K562 (cell line): Measurements from ENCODE around the gene NSG2. TPM values are rescaled to one million over a fixed set of nuclear protein-coding genes. Genes with fewer than 3 reads are reported as not detected.

Experiments used
- ATAC-seq: fragments of 200-7000 bp; cut with Tn5 transposase; 3 replicates; pipeline ENCODE4 v1.9.1; 2020; ENCODE audit warnings: moderate library complexity
- BruUV-seq: library from RNA; stranded (reverse); fragments of 400-500 nt; replicated peaks from 2 replicates; lab custom pipeline; 2021; lab: Mats Ljungman, UMichigan
- CTCF ChIA-PET: fragments of 300-600 bp; formaldehyde crosslinking; extraction: SDS; loops from one replicate; lab custom pipeline; 2021; ENCODE audit warnings: low intra/inter-chr PET ratio; lab: Yijun Ruan, JAX
- POLR2A ChIA-PET: fragments of 300-600, 350-650 bp; sonication (Branson Sonifier 250); formaldehyde crosslinking; extraction: SDS; loops from one replicate; lab custom pipeline; 2021; ENCODE audit warnings: antibody characterized with exemption, inconsistent platforms; lab: Yijun Ruan, JAX
- DNase-seq, 4 experiments: peaks; one replicate each; pipeline versions ENCODE4 v3.0.0 to v3.0.0-alpha.2; 2011 to 2018; ENCODE audit warnings: low spot score in 3 of 4, mixed read lengths in 3 of 4; ENCODE audit errors: extremely low read depth in 1 of 4
- FAIRE-seq: peaks from 2 replicates; lab custom pipeline; 2011; peaks lifted over from hg19 to GRCh38; lab: Jason Lieb, UNC
- H2AFZ ChIP-seq: 2 replicates; pipeline ENCODE4 v1.6.0; 2011; ENCODE audit warnings: low read depth, low read length, control low read depth, inconsistent platforms
- H3K27ac ChIP-seq: fragments of 200-600 bp; 3 replicates; pipeline ENCODE4 v1.8.0; 2011; ENCODE audit warnings: low read depth, mild to moderate bottlenecking, control low read depth, inconsistent platforms, low read length, moderate library complexity, mixed read lengths; ENCODE audit errors: extremely low read depth
- H3K27me3 ChIP-seq, 2 experiments: fragments of 300-600 bp in 1 of 2; 2 replicates in 1 of 2; 3 replicates in 1 of 2; pipeline versions ENCODE4 v1.6.0 to v1.8.0; 2011; ENCODE audit warnings: inconsistent platforms in 2 of 2, low read length in 2 of 2, mild to moderate bottlenecking in 1 of 2, mixed read lengths in 1 of 2, moderate library complexity in 1 of 2; ENCODE audit not compliant: control insufficient read depth in 2 of 2, insufficient read depth in 2 of 2
- H3K36me3 ChIP-seq: fragments of 300-600 bp; 3 replicates; pipeline ENCODE4 v1.8.0; 2011; ENCODE audit warnings: mild to moderate bottlenecking, low read length, inconsistent platforms; ENCODE audit not compliant: control insufficient read depth, insufficient read depth
- H3K4me1 ChIP-seq, 2 experiments: fragments of 200-600 bp in 1 of 2; replicated peaks in 1 of 2; 2 replicates in 1 of 2; 3 replicates in 1 of 2; pipeline versions ENCODE4 v1.5.1 to v1.8.0; 2011; ENCODE audit warnings: inconsistent platforms in 2 of 2, low read length in 2 of 2, mild to moderate bottlenecking in 1 of 2, mixed read lengths in 1 of 2, moderate library complexity in 1 of 2; ENCODE audit not compliant: control insufficient read depth in 2 of 2, insufficient read depth in 2 of 2
- H3K4me2 ChIP-seq: 2 replicates; pipeline ENCODE4 v1.6.1; 2011; ENCODE audit warnings: low read length, control low read depth, inconsistent platforms, mixed read lengths; ENCODE audit not compliant: insufficient read depth
- H3K4me3 ChIP-seq: fragments of 200-600 bp; sonication (generic), shearing (Covaris generic); 2 replicates; pipeline ENCODE4 v1.5.1; 2016; ENCODE audit warnings: control low read depth, inconsistent platforms
- H3K79me2 ChIP-seq: fragments of 200-600 bp; 3 replicates; pipeline ENCODE4 v1.8.0; 2011; ENCODE audit warnings: low read length, inconsistent platforms; ENCODE audit not compliant: control insufficient read depth, insufficient read depth
- H3K9ac ChIP-seq, 2 experiments: 2 replicates each; pipeline versions ENCODE4 v1.6.0 to v1.6.1; 2011; ENCODE audit warnings: low read depth in 2 of 2, low read length in 2 of 2, control low read depth in 1 of 2, inconsistent platforms in 1 of 2, mild to moderate bottlenecking in 1 of 2, mixed read lengths in 1 of 2; ENCODE audit not compliant: insufficient read depth in 1 of 2
- H3K9me1 ChIP-seq: one replicate; pipeline ENCODE4 v1.6.0; 2011; ENCODE audit warnings: inconsistent platforms, mild to moderate bottlenecking, low read length, moderate library complexity; ENCODE audit not compliant: control insufficient read depth, insufficient read depth
- H3K9me3 ChIP-seq: replicated peaks from 2 replicates; pipeline ENCODE4 v1.5.1; 2011; ENCODE audit warnings: low read depth, low read length, inconsistent platforms; ENCODE audit not compliant: control insufficient read depth, insufficient read depth
- H4K20me1 ChIP-seq: replicated peaks from 2 replicates; pipeline ENCODE4 v1.6.1; 2011; ENCODE audit warnings: low read length, inconsistent platforms, mixed read lengths; ENCODE audit not compliant: control insufficient read depth, insufficient read depth
- DIDO1 ChIP-seq: fragments of 450-650 bp; IDR thresholded peaks from 2 replicates; pipeline ENCODE4 v1.6.1; 2016; ENCODE audit warnings: low read depth, missing biosample characterization, missing genetic modification characterization
- MBD1 ChIP-seq: fragments of 250-450 bp; sonication (Bioruptor Pico); IDR thresholded peaks from 2 replicates; pipeline ENCODE4 v1.8.0; 2022; ENCODE audit warnings: inconsistent platforms
- ZBTB7A ChIP-seq: IDR thresholded peaks from 2 replicates; pipeline ENCODE4 v1.6.1; 2011; ENCODE audit warnings: low read depth, mild to moderate bottlenecking, low read length, moderate library complexity, borderline replicate concordance; ENCODE audit not compliant: control insufficient read depth
- ZNF584 ChIP-seq: fragments of 200-800 bp; sonication (Bioruptor generic); IDR thresholded peaks from 2 replicates; pipeline ENCODE4 v1.6.1; 2016; ENCODE audit warnings: low read depth, mild to moderate bottlenecking, missing genetic modification characterization, missing compliant biosample characterization
- WGBS: fragments of 100-300 bp; shearing (Covaris generic); methylation state at CpG from one replicate; pipeline ENCODE4 v1.1.6; 2016; ENCODE audit warnings: low coverage, mixed read lengths; ENCODE audit not compliant: insufficient coverage; ENCODE audit errors: missing lambda C conversion rate; 5-methylcytosine and 5-hydroxymethylcytosine counted together
- in situ Hi-C: fragments of 300-500 bp; cut with MboI; formaldehyde crosslinking; loops from 4 replicates; pipeline ENCODE4 v1.15.0; 2018; ENCODE audit warnings: inconsistent platforms, mixed read lengths
- intact Hi-C: fragments of 100-400 bp; cut with micrococcal nuclease; formaldehyde crosslinking; loops from 2 replicates; pipeline ENCODE4 v1.14.2; 2022
- polyA plus RNA-seq, 8 experiments: library from polyadenylated mRNA; depleted of rRNA in 4 of 8; stranded (reverse) in 5 of 8; unstranded in 3 of 8; fragments of >200 nt; fragmentation: Nextera tagmentation in 2 of 8; fragmentation: Illumina TruSeq in 1 of 8; extraction: Ambion mirVana in 2 of 8; extraction: Trizol in 1 of 8; gene quantifications; 2 replicates each; pipeline versions ENCODE4 v1.2.1 to v1.2.3, GENCODE V29; 2011 to 2014; ENCODE audit warnings: inconsistent platforms in 1 of 8, missing spikeins in 1 of 8
- total RNA-seq, 7 experiments: library from RNA; depleted of rRNA in 6 of 7; stranded (reverse); fragments of >200 nt in 6 of 7; fragmentation: Illumina TruSeq in 2 of 7; extraction: Trizol in 2 of 7; gene quantifications; 2 replicates each; pipeline versions ENCODE4 v1.2.1 to v1.2.3, GENCODE V29; 2011 to 2021; ENCODE audit warnings: low replicate concordance in 1 of 7

Gene NSG2
- total and polyA plus RNA-seq, 9 of the 15 experiments (the other 6 are each of a cell fraction or from before 2014, with no cell fraction given) = not detected

GRCh38 chr5:174064171-174064570 is 18.7 kb downstream of the NSG2 start:
- H3K79me2 ChIP-seq = no peaks in the 10 kb centered on the region
- H4K20me1 ChIP-seq = no peaks in the 10 kb centered on the region
- BruUV-seq = no TSS peak
- peaks cover 11 to 34% of the 10 kb centered on the region in 2 experiments; a peak in 4 of 5 replicates for H3K27me3 ChIP-seq
- no peak overlapping the region for H3K4me2 ChIP-seq
- ChIA-PET POLR2A (interaction anchor here (0.7 kb wide), 1 partner anchor 35 kb away, joined by 3 read pairs; no protein-coding TSS in a partner anchor), CTCF (no interaction called here)
- H3K36me3 ChIP-seq = no peaks in the 10 kb centered on the region
- ATAC-seq = no peak
- no peak overlapping the region for H3K9ac ChIP-seq
- TF ChIP-seq ZBTB7A (no peak), ZNF584 (no peak), MBD1 (CRISPR knock-in tag) (no peak), DIDO1 (tag) (no peak)
- intact Hi-C loops (no loop called here), in situ Hi-C loops (no loop called here)
- no peak overlapping the region for H3K4me3 ChIP-seq
- 1% methylated on average over 8 of the region's 8 CpGs for WGBS
- no peak for FAIRE-seq
- no peak overlapping the region for H3K27ac ChIP-seq
- no peaks in the 10 kb centered on the region for H3K9me3 ChIP-seq
- no peak overlapping the region for H2AFZ ChIP-seq
- DNase-seq = no peak
- H3K9me1 ChIP-seq = no peaks in the 10 kb centered on the region
- H3K4me1 ChIP-seq = no peaks in the 10 kb centered on the region
